Measurements from ENCODE around the gene IL13RA1. TPM values are rescaled to one million over a fixed set of nuclear protein-coding genes. Genes with fewer than 3 reads are reported as not detected.

IL13RA1 gene
- total and polyA plus RNA-seq, 2 of the 13 experiments (the other 11 are each of a cell fraction or from before 2014, with no cell fraction given) = 56.6 to 73.5 TPM

GRCh38 chrX:118718737-118719136 is 8.7 kb upstream of the IL13RA1 start:
- 75% methylated on average over 2 of the region's 2 CpGs for WGBS (ENCODE audit: low lambda C conversion rate)
- Histone ChIP-seq H2AFZ (ENCODE audit: low read length) (no peak overlapping the region), H3K9ac (ENCODE audit: insufficient read depth, low read depth, low read length) (no peak overlapping the region), H3K4me3 (replicated peaks in 1 of 3; ENCODE audit: insufficient read depth in 1 of 3, low read depth in 2 of 3, low read length in 3 of 3) (no peak overlapping the region), H3K79me2 (ENCODE audit: insufficient read depth, low read length) (no peaks in the 10 kb centered on the region), H3K4me2 (ENCODE audit: low read depth, low read length) (no peak overlapping the region), H3K4me1 (ENCODE audit: insufficient read depth, low read length) (peaks cover 4% of the 10 kb centered on the region), H4K20me1 (ENCODE audit: insufficient read depth, low read length) (no peaks in the 10 kb centered on the region), H3K36me3 (replicated peaks in 1 of 2; ENCODE audit: control insufficient read depth in 1 of 2, insufficient read depth in 2 of 2, low read length in 2 of 2) (no peaks in the 10 kb centered on the region), H3K27me3 (ENCODE audit: control insufficient read depth in 1 of 2, insufficient read depth in 2 of 2, low read length in 2 of 2) (no peaks in the 10 kb centered on the region), H3K9me3 (ENCODE audit: low read length) (no peaks in the 10 kb centered on the region), H3K27ac (ENCODE audit: extremely low read length, insufficient read depth, low read length) (no peak overlapping the region)
- POLR2A ChIA-PET = no interaction called here
- ATAC-seq (no peak), DNase-seq (ENCODE audit: low spot score) (no peak), FAIRE-seq (no peak)
- CTCF ChIA-PET (ENCODE audit: low intra/inter-chr PET ratio, low total read pairs) = no interaction called here
- no TSS peak for BruUV-seq (replicated peaks)
- intact Hi-C loops (cut with micrococcal nuclease; ENCODE audit: unreplicated experiment) = no loop called here
- in situ Hi-C loops (cut with HindIII; ENCODE audit: extremely low pct_ligation_motif_present, low pct_unique_long_range_greater_than_20kb) = no loop called here
- TF ChIP-seq ZNF800 (CRISPR knock-in tag; IDR thresholded peaks at IDR 0.05) (no peak), BCLAF1 (IDR thresholded peaks at IDR 0.05) (no peak), ZNF841 (CRISPR knock-in tag; IDR thresholded peaks at IDR 0.05; ENCODE audit: borderline replicate concordance) (no peak), RARG (CRISPR knock-in tag; IDR thresholded peaks at IDR 0.05; ENCODE audit: low read depth) (no peak), NR0B2 (CRISPR knock-in tag; IDR thresholded peaks at IDR 0.05) (no peak), GPBP1L1 (CRISPR knock-in tag; IDR thresholded peaks at IDR 0.05) (no peak), ZFP1 (CRISPR knock-in tag; IDR thresholded peaks at IDR 0.05) (no peak), SNAI1 (CRISPR knock-in tag; IDR thresholded peaks at IDR 0.05; ENCODE audit: borderline replicate concordance) (no peak), MAFG (CRISPR knock-in tag; IDR thresholded peaks at IDR 0.05) (no peak), IKZF4 (CRISPR knock-in tag; IDR thresholded peaks at IDR 0.05; ENCODE audit: borderline replicate concordance, low read depth, not compliant biosample characterization) (no peak)
- TF ChIP-seq, protein P1, sequence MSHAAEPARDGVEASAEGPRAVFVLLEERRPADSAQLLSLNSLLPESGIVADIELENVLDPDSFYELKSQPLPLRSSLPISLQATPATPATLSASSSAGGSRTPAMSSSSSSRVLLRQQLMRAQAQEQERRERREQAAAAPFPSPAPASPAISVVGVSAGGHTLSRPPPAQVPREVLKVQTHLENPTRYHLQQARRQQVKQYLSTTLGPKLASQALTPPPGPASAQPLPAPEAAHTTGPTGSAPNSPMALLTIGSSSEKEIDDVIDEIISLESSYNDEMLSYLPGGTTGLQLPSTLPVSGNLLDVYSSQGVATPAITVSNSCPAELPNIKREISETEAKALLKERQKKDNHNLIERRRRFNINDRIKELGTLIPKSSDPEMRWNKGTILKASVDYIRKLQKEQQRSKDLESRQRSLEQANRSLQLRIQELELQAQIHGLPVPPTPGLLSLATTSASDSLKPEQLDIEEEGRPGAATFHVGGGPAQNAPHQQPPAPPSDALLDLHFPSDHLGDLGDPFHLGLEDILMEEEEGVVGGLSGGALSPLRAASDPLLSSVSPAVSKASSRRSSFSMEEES (CRISPR knock-in tag; IDR thresholded peaks at IDR 0.05) = no peak
- TF ChIP-seq, protein P2, sequence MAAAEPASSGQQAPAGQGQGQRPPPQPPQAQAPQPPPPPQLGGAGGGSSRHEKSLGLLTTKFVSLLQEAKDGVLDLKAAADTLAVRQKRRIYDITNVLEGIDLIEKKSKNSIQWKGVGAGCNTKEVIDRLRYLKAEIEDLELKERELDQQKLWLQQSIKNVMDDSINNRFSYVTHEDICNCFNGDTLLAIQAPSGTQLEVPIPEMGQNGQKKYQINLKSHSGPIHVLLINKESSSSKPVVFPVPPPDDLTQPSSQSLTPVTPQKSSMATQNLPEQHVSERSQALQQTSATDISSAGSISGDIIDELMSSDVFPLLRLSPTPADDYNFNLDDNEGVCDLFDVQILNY (CRISPR knock-in tag; conservative IDR thresholded peaks at IDR 0.05) = no peak
